Glomerular endothelial cell (primary cell): ENCODE measurements around the gene PCGF3. TPM values are rescaled to one million over a fixed set of nuclear protein-coding genes. Genes with fewer than 3 reads are reported as not detected.
"Not testable (repeated sequence)": the region's sequence is repeated elsewhere in the genome, so short reads cannot be mapped to it uniquely, and the experiment has no call there.

Experiments used
- DNase-seq: peaks from one replicate; pipeline ENCODE4 v3.0.0-alpha.2; 2011; ENCODE audit warnings: low read depth, low spot score; ENCODE audit errors: extremely low read depth
- total RNA-seq: library from RNA; depleted of rRNA; stranded (reverse); fragments of >200 nt; gene quantifications from 2 replicates; pipeline ENCODE4 v1.2.3, GENCODE V29; 2015

Gene PCGF3
- total RNA-seq, 1 donor from 2014 or later: 69.2 TPM

DNA sequence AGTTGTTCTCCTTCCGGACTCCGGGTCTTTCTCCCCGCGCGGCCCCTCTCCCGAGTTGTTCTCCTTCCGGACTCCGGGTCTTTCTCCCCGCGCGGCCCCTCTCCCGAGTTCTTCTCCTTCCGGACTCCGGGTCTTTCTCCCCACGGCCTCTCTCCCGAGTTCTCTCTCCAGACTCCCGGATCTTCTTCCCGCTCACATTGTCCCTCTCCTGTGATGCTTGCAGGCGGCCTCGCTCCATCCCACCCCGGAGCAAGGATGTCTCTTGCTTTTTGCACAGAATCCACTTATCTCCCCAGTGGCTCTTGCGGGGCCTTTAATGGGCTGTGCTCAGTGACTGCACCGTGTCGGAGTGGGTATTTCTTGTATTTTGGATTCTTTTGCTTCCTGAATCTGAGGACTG lies 54.2 kb downstream of the PCGF3 start:
- not testable (repeated sequence) for DNase-seq

DNA sequence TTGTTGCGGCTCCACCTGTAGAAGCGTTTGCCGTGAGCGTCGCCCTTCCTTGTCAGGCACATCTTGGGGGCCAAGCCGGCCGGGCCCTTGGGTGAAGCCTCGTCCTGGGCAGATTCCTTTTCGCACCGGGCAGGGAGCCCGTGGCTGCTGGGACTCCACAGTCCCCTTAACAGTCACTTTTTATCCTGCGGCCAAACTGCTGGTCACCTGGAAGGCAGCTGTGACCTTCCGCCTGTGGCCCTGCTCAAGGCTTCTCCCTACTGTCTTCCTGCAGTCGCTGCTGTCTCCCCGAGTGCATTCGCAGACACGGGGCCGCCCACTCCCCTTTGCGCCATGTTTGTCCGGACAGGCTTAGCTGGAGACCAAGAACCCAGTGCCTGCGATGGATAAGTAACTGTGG lies 55.0 kb downstream of the PCGF3 start:
- no peak for DNase-seq

DNA sequence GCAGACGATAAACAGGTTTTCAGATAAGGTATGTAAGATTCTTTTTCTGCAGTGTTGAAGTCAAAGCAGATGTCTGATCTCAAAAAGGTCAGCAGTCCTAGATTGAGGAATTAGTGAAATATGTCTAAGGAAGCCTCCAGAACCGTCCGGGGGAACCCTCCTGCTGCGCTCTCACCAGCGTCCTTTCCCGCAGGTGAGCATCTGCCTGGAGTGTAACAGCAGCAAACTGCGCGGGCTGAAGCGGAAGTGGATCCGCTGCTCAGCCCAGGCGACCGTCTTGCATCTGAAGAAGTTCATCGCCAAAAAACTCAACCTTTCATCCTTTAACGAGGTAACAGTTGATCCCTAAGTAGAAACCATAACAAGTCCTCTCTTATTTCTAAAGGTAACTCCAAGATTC lies 55.5 kb downstream of the PCGF3 start:
- DNase-seq: no peak

DNA sequence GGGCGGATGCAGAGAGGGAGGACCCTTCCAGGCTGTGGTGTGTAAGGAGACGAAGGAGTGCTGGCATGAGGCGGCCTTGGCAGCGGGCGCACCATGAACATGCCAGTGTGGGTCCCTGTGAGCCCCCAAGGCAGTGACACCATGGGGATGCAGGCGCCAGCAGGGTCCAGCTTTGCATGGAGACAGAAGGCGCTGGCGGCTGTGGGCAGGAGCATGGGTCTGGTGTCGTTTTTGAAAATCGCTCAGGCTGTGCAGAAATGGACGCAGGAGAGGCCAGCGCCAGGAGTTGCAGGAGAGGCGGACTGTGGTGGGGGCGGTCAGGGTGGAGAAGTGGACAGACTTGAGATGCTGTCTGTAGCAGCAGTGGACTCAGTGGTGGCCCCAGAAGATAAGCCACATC lies 56.1 kb downstream of the PCGF3 start:
- no peak for DNase-seq

DNA sequence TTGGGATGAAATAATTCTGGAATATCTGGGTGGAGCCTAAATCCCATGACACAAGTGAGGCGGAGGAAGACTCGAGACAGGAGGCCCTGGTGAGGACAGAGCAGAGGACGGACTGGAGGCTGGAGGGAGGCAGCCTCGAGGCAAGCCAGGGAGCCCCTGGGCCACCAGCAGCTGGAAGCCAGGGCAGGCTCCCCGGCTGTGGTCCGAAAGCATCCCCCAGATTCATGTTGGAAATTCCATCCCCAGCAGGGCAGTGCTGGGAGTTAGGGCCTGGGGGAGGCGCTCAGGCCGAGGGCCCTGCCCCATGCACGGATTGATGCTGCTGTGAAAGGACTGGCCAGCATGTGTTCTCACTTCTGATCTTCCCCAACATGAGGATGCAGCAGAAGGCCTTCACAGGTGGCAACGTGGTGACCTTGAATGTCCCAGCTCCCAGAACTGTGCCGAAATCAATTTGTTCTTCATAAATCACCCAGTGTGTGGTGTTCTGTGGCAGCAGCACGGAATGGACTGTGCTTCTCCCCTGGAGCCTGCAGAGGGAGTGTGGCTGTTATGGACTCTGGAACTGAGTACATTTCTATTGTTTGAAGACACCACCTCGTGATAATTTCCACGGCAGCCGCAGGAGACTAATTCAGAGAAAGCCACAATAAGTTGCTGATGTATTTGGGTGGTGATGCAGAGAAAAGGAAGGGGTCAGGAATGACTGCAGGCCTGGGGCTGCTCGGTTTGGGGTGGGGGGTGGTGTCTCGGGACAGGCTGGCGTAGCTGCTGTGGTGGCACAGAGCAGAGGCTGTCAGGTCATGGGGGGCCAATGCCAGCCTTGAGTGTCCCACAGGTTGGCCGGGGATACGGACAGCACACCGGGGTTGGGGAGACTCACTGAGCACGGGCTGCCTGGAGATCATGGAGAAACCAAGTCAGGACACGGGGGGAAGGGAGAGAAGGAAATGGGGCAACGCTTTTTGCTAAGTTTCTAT lies 56.9 kb downstream of the PCGF3 start:
- DNase-seq: no peak

DNA sequence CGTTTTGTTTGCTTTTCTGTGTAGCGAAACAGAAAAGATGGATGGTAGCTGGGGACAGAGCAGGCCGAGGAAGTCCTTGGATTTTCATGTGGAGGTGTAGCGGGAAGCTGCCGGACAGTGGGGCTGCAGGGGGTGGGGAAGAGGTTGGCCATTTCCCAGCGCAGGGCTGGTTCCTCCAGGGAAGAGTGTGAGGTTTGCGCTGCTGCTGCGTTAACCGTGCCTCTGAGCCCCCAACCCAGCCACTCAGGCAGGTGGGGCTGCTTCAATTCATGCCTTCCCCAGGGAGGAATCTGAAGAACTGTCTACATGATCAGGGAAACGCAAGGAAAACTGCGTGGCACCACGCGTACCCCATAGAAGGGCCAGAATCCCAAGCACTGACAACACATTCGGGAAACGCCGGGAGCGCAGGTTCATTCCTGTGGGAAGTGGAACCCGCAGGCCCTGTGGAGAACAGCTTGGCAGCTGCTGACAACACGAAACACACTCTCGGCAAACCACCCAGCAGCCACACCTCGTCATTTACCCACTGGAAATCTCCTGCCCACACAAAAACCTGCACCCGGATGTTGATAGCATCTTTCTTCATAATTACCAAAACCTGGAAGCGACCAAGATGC lies 57.7 kb downstream of the PCGF3 start:
- no peak for DNase-seq

DNA sequence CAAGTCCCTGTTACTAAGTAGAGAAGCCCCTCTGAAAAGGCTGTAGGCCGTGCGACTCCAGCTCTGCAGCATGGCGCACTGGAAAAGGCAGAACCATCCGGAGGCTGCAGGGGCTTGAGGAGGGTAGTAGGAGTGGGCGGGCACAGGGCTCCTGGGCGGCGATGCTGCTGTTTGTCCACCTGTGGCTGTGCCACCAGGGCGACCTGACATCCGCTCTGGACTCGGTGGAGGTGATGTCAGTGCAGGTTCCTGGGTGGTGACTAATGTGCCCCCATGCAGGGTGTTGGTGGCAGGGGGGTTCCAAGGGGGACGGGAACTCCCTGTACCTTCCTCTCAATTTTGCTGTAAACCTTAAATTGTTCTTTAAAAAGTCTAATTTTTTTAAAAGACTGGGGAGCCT lies 58.3 kb downstream of the PCGF3 start:
- DNase-seq: no peak

DNA sequence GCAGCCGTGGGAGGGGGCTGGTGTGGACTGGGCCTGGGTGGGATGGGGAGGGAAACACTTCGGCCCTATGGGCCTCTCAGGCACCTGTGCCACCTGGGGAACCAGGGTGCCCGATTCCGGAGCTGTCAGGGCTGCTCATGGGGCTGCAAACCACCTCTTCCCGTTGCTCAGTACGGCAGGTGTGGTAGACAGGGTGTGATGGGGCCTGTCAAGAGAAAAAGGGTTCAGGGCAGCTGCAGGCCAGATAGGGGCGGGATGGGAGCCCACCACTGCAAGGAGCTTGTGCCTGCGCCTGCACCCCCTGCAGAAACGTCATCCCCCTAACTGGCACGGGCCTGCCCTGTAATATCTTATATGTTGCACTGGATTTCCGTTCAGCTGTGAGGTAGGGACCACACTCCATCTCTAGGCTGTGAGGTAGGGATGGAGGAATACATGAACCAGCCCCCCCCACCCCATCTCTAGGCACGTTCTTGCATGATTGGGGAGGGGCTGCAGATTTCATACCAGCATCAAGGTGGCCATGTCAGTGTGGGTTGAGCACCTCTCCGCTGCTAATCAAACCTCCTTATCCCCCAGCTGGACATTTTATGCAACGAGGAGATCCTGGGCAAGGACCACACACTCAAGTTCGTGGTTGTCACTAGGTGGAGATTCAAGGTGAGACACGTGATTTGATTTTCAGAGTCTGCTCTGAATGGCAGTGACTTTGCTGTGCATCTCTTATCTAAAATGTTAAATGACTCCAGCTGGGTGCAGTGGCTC lies 59.0 kb downstream of the PCGF3 start:
- no peak for DNase-seq

DNA sequence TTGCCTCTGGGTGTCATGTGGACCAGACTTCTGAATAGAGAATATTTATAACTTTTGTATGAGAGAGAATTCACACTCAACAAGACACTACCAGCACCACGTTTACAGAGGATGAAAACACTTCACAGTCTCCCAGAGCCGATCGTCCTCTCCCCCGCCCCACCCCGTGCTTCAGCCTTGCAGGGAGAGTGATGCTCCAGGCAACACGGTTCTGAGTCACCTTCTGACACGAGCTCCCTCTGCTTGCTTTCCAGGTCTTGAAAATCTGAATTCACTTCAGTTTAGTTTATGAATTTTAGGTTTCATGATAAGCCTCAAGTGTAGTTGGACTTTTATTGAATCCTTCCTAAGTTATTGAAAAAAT lies 60.5 kb downstream of the PCGF3 start:
- DNase-seq: no peak

DNA sequence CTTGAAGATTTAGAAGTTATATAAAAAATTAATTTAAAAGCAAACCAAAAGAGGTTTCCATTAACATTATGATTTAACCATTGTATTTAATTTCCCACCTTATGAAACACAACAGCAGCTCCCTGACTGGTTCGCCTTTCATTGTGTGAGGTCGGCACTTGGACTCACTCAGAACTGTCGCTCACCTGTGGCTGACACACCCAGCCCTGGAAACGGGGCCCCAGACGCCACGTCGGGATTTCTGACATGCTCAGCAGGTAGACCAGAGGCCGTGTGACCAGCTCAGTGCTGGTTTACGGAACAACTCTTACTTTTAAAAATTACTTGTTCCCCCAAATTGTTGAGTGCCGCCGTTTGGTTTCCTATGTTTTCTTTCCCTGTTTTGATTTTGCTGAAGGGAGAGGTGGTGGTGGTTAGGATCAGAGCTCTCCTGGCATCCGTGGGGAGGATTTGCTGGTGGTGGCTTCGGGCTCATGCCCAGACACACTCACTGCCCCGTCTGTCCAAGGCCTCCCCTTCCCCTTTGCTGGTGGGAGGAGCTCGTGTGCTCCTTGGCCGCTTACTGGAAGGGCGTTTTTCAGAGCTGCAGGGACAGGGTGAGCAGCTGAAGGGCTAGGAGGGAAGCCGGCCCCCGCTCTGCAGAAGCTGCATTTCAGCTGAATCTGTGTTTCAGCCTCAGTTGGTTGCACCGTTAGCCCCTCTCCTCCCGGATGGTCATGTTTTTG lies 61.1 kb downstream of the PCGF3 start:
- DNase-seq: no peak

DNA sequence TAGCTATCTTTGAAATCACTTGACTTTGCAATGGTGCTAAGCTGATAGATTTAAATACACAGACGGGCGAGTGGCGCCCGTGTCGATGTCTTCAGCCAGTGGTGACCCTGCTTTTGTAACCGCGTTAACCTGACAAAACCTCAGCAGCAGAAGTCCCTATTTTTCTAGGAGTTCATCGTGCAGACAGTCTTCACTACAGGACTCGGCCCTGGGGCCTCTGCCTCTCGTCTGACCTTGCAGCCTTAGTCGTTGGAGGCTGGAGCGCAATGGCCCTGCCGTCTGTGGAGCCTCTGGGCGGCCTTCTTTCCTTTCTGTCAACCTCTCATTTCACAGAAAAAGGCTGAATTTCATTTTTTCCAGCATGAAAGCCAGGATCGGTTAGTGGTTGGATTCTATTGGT lies 62.4 kb downstream of the PCGF3 start:
- DNase-seq: no peak

DNA sequence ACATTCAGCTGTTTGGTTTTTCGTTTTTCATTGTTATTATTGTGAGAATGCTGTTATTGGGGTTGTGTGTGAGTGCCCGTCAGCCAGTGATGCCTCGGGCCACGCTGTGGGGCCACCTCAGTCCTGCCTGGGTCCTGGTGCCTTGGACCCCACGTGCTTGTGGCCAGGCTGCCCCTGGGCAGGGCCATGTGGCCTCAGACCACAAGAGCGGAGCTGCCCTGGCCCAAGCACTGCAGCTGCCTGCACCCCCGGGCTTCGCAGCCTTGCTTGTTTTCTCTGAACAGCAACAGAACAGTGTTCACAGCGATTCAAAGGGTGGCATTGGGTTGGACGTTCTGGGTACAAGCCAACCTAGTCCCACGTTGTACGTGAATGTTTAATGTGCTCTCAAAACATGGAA lies 63.4 kb downstream of the PCGF3 start:
- no peak for DNase-seq

DNA sequence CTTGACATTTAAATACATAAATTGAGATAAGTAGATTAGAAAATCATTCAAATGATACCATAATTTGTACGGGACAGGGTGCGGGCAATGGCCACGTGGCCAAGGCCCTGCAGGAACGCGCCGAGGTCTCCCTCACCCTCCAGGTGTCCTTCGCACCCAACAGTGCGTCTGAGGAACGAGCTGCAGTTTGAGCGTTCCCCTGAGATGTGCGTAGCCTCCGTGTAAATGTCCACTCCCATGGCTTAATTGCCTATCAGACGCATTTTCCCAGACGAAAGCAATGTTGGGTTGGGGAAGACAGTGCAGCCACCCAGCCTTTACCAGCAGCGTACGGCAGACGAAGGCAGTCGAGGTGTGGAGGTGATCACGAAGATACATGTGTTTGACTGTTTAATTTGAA lies 63.9 kb downstream of the PCGF3 start:
- DNase-seq: no peak

DNA sequence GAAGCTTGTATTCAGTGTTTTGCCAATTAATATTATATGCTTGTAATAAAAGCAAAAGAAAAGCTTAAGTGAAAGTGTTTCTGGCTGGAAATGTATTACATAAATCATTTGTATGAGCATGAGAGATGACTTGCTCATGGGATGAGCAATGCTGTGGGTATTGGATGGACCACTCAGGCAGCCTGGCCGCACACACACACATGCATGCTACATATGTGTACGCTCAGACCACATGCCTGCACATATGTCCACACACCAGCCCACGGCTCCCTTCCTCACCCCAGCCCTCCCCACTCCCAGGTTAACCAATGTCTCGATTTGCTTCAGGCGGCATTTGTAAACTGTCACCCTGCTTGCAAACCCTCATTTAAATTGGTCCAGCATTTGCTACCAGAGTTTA lies 64.4 kb downstream of the PCGF3 start:
- DNase-seq: no peak

DNA sequence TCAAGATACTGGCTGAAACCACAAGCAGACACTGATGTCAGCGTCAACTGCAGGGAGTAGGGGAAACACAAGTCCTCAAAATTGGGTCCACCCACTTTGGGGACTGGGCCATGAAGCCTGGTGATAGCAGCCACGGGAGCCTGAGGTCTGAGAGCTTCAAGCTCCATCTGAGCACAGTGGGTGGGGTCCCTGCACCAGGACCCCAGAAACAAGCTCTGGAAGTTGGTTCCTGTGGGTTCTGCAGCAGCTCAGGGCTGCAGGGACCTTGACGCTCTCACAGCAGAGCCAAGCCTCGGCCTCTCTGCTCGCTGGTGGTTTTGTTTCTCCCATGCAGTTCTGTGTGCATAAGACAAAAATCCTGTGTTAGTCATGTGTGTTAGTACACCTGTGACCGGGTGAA lies 65.8 kb downstream of the PCGF3 start:
- DNase-seq: no peak

DNA sequence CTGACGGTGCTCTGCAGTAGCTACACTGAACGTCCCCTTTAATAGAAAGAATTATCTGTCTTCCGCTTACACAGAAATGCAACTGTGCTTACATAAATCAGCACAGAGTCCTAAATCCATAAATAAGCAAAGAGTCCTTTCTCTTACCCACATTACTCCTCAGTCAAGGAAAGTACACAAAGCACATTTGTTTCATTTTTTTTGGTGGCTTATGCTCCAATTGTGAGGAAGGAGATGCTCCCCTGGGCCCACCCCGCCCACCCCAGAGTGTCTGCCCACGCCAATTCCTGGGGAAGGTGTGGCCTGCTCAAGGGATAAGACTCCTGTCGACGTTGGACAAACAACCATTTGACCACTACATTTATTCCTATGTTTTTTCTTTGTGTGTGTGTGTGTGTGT lies 66.5 kb downstream of the PCGF3 start:
- no peak for DNase-seq

DNA sequence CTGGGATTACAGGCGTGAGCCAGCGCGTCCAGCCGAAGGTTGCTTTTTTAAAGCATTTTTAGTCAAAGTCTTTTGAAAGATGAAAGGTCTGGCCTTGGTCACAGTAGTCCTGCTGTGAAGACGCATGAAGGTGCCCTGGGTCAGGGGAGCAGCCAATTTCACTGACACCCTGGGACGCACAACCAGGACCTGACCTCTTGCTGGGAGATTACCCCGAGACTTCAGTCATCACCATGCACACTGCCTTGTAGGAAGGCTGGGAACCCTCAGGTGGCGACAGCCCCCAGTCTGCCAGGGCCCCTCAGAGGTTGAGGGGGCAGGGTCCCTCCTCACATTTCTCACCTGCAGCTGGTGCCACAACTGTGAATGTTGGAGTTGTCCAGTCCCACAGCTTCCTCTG lies 67.1 kb downstream of the PCGF3 start:
- DNase-seq: no peak

DNA sequence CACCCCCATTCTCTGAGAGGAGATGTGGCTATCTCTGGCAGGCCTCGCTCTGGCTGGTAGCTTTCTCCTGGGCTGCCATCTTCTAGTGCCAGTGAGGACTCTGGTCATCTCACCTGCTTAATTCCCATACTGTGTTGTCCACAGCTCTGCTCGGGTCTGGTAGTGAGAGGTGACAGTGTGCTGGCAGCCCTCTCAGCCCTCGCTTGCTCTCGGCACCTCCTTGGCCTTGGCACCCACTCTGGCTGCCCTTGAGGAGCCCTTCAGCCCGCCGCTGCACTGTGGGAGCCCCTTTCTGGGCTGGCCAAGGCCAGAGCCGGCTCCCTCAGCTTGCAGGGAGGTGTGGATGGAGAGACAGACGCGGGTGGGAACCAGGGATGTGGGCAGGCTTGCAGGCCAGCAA lies 67.6 kb downstream of the PCGF3 start:
- DNase-seq: no peak

DNA sequence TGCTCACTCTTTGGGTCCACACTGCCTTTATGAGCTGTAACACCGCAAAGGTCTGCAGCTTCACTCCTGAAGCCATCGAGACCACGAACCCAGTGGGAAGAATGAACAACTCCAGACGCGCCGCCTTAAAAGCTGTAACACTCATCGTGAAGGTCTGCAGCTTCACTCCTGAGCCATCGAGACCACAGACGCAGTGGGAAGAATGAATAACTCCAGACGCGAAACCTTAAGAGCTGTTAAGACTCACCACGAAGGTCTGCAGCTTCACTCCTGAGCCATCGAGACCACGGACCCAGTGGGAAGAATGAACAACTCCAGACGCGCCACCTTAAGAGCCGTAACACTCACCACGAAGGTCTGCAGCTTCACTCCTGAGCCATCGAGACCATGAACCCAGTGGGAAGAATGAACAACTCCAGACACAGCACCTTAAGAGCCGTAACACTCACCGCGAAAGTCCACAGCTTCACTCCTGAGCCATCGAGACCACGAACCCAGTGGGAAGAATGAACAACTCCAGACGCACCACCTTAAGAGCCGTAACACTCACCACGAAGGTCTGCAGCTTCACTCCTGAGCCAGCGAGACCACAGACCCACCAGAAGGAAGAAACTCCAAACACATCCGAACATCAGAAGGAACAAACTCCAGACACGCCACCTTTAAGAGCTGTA lies 68.9 kb downstream of the PCGF3 start:
- not testable (repeated sequence) for DNase-seq

DNA sequence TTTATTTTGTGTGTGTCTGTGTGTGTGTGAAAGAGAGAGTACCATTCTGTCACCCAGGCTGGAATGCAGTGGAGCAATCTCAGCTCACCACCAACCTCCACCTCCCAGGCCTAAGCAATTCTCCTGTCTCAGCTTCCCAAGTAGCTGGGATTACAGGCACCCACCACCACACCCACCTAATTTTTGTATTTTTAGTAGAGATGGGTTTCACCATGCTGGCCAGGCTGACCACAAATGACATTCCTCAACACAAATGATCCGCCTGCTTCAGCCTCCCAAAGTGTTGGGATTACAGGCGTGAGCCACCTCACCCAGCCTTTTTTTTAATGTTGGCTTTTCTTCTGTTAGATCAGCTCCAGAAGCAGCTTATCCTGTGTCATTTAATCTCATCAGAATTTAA lies 69.9 kb downstream of the PCGF3 start:
- not testable (repeated sequence) for DNase-seq
